Measurements from ENCODE around the gene SOX10. TPM values are rescaled to one million over a fixed set of nuclear protein-coding genes. Genes with fewer than 3 reads are reported as not detected.
"Not testable (repeated sequence)": the region's sequence is repeated elsewhere in the genome, so short reads cannot be mapped to it uniquely, and the experiment has no call there.

SOX10 gene
- polyA plus RNA-seq, 3 donors, result 0.46 to 0.86 (median 0.62) TPM

GRCh38 chr22:37989146-37990045, 5.0 kb upstream of the SOX10 start:
- DNase-seq (ENCODE audit: low read depth in 3 of 3, low spot score in 2 of 3), result no peak

- no peak for DNase-seq (ENCODE audit: low read depth in 3 of 3, low spot score in 2 of 3)
These were observed 2.0 kb upstream of the SOX10 start for GRCh38 chr22:37986371-37986770.

GRCh38 chr22:37985751-37986281, 1.5 kb upstream of the SOX10 start:
- no peak for DNase-seq (ENCODE audit: low read depth in 3 of 3, low spot score in 2 of 3)

GRCh38 chr22:37985050-37985585, 763 bp upstream of the SOX10 start:
- DNase-seq (ENCODE audit: low read depth in 3 of 3, low spot score in 2 of 3), result no peak

GRCh38 chr22:37982938-37983859, 1.2 kb downstream of the SOX10 start:
- no peak for DNase-seq (ENCODE audit: low read depth in 3 of 3, low spot score in 2 of 3)

GRCh38 chr22:37982151-37982785, 2.1 kb downstream of the SOX10 start:
- DNase-seq (ENCODE audit: low read depth in 3 of 3, low spot score in 2 of 3), result no peak

GRCh38 chr22:37981282-37982011, 2.9 kb downstream of the SOX10 start:
- DNase-seq (ENCODE audit: low read depth in 3 of 3, low spot score in 2 of 3), result no peak

- no peak for DNase-seq (ENCODE audit: low read depth in 3 of 3, low spot score in 2 of 3)
These were observed 4.6 kb downstream of the SOX10 start for GRCh38 chr22:37979782-37980181.

- no peak for DNase-seq (ENCODE audit: low read depth in 3 of 3, low spot score in 2 of 3)
These were observed 7.8 kb downstream of the SOX10 start for GRCh38 chr22:37976547-37976946.

GRCh38 chr22:37976022-37976421, 8.3 kb downstream of the SOX10 start:
- DNase-seq (ENCODE audit: low read depth in 3 of 3, low spot score in 2 of 3), result not testable (repeated sequence)

- DNase-seq (ENCODE audit: low read depth in 3 of 3, low spot score in 2 of 3), result no peak
These were observed 9.2 kb downstream of the SOX10 start for GRCh38 chr22:37975153-37975552.

- no peak for DNase-seq (ENCODE audit: low read depth in 3 of 3, low spot score in 2 of 3)
These were observed 10.8 kb downstream of the SOX10 start for GRCh38 chr22:37973271-37974170.

DNA sequence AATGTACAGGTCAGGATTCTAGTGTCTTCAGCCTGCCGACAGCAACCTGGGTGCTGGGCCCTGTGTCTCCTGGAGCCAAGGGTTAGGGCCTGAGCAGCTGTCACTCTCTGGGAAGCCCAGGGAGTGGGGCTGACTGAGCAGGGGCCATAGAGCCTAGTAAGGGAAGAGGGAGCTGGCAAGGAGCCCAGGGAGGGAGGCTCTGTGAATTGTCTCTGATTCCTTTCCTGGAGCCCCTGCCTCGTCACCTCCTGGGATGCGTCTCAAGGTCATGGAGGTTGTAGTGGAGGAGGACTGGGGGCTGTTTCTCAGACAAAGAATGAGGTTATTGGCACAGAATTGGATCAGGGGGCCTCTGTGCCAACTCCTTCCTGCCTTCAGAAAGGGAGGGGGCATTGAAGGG, 11.8 kb downstream of the SOX10 start:
- DNase-seq (ENCODE audit: low read depth in 3 of 3, low spot score in 2 of 3), result no peak

DNA sequence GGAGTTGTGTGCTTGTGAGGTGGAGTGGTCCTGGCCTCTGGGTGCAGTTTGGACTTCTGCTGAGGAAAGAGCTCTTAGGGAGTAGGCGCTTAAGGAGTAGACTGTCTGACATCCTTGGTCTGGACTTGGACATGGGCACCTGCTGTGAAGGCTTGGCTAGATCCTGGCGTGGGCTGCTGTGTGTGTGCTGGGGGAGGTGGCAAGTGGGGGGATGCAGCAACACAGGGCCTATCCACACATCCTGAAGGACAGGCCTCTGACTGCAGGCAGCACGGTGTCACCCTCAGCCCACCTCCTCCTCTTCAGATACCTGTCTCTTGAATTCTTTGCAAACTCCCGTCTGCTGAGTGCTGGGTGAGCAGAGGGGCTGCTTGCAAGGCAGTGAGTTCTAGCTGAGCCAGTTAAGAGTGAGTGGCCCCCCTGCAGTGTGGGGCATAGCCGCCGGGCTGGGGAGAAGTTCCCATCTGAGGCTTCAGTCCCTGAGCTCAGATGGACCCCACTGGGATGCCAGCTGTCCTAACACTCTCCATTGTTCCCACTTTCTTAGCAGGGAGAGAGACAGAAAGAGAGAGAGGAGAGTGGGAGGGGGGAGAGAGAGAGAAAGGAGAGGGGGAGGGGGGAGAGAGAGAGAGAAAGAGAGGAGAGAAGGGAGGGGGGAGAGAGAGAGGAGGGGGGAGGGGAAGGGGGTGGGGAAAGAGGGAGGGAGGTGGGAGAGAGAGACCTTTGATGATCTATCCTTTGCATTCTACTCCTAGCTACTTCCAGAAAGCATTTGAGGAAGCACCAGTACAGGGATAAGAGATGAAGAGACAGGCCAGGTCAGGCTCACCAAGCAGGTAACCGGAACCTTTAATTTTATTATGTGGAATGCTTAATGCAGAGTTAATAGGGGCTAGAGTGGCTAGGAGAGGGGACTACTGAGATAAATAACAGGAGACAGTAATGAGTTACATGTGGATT, 12.6 kb downstream of the SOX10 start:
- no peak for DNase-seq (ENCODE audit: low read depth in 3 of 3, low spot score in 2 of 3)

- DNase-seq (ENCODE audit: low read depth in 3 of 3, low spot score in 2 of 3), result no peak
These were observed 13.5 kb downstream of the SOX10 start for GRCh38 chr22:37970864-37971263.

- no peak for DNase-seq (ENCODE audit: low read depth in 3 of 3, low spot score in 2 of 3)
These were observed 15.7 kb downstream of the SOX10 start for GRCh38 chr22:37968452-37969251.
